Measurements from ENCODE around the gene MPRIP.

Gene MPRIP

DNA sequence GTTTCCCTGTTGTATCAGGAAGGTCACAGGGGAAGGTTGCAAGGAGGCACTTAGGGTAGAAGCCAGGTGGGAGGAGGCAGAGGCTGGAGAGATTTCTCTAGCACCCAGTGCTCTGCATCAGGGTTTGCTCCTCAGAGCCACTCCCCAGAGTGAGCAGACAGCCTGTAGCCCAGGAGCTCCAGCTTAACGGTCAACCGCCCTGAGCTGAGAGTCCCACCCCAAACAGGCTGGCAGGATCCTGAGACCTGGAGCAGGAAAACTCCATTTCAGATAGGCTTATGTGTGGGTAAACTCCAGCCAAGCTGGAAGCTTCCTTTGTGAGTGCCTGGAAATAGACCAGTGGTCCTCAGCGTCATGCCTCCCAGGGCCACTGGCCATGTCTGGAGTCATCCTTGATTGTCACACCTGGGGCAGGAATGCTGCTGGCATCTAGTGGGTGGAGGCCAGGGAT is 37.9 kb downstream of the MPRIP start:
- DNase-seq (ENCODE audit: low read depth), result no peak

DNA sequence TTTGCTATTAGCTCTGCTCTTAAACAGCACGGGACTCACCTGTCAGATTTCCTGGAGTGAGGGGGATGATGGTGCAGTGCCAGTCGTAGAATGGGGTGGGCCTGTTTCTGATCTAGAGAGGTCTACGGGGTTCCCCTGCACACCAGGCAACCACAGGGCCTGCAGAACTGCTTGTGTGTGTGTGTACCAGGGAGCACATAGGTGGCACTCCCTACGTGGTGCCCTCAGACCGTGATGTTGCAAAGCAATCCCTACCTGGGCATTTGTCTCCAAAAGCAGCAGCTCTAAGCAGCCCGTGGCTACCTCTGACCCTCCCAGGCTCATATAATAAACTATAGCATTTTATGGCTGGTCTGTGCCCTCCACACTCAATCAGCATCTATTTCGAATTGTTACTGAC is 38.5 kb downstream of the MPRIP start:
- no peak overlapping the region for H3K4me3 ChIP-seq (ENCODE audit: low read depth, low read length)
- no peak for DNase-seq (ENCODE audit: low read depth)

More for the DNA sequence above, 37.9 kb downstream of the MPRIP start:
- H3K4me3 ChIP-seq (ENCODE audit: low read depth, low read length), result no peak overlapping the region

DNA sequence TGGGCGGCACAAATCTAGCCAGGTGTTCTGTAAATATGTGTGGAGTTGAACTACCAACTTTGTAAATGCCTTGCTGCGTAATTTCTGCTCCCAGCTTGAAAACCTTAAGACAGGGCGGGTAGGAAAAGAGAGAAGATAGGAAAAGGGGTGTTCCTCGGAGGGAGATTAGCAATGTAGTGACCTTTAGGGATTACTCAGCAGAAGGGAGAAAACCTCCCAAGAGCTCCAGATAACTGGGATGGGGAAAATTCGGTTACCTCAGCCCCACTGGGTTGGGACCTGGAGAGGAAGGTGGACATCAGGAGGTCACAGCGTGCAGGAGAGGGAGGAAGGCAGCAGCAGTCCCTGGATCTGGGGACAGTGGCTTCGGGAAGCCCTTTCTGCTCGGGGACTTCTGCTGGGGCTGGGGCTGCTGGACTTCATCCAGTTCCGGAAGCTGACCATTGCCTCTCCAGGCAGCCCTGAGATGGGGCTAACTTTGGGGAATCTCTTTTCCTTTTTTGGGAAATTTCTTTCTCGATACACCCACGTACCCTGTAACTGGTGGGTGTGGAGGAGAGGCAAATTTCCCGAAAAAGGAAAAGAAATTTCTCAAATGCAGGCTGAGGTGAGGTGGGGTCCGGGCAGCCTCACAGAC is 39.2 kb downstream of the MPRIP start:
- no peak for DNase-seq (ENCODE audit: low read depth)
- H3K4me3 ChIP-seq (ENCODE audit: low read depth, low read length), result no peak overlapping the region

GRCh38 chr17:17082878-17083277 is 40.6 kb downstream of the MPRIP start:
- DNase-seq (ENCODE audit: low read depth), result no peak

DNA sequence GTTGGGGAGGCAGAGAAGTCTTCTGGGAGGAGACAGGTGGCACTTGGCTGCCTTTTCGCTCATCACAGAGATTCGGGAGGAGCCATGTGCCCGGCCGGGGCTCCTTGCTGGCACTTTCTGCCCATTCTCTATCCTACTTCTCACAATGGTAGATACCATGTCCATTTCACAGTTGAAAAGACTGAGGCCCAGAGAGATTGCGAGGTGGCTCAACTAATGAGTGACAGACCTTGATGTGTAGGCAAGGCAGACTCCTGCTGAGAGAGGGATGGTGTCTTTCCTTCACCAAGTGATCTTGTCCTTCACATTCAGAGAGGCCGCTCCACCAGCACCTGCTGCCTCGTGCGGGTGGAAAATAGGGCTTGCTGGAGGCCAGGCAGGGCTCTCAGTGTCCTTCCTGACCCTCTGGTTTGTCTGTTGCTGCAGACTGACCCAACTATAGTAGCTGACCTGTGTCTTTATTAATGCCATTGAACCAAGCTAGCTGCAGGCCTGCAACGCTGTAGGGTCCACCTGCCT is 42.1 kb downstream of the MPRIP start:
- H3K4me3 ChIP-seq (ENCODE audit: low read depth, low read length), result no peak overlapping the region
- DNase-seq (ENCODE audit: low read depth), result no peak

More at GRCh38 chr17:17082878-17083277, 40.6 kb downstream of the MPRIP start:
- H3K4me3 ChIP-seq (ENCODE audit: low read depth, low read length), result no peak overlapping the region

GRCh38 chr17:17084941-17085340 is 42.7 kb downstream of the MPRIP start:
- no peak for DNase-seq (ENCODE audit: low read depth)
- no peak overlapping the region for H3K4me3 ChIP-seq (ENCODE audit: low read depth, low read length)

DNA sequence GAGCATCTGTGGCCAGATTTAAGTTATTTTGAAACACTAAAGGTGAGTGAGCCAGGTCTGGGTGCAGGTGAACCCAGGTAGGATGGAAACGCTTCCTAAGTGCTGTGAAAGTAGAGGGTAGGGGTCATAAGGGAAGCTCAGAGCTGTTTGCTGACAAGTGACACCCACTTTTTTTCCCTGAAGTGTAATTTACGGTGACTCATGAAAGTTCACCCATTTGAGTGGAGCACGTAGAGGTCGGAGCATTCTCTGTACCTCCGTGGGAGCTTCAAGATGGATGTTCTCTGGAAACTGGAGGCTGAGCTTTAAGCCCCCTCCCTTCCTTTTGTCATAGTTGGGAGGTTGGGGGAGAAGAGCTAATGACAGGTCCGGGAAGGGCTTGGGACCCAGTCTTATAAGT is 44.3 kb downstream of the MPRIP start:
- H3K4me3 ChIP-seq (ENCODE audit: low read depth, low read length), result no peak overlapping the region
- DNase-seq (ENCODE audit: low read depth), result no peak

DNA sequence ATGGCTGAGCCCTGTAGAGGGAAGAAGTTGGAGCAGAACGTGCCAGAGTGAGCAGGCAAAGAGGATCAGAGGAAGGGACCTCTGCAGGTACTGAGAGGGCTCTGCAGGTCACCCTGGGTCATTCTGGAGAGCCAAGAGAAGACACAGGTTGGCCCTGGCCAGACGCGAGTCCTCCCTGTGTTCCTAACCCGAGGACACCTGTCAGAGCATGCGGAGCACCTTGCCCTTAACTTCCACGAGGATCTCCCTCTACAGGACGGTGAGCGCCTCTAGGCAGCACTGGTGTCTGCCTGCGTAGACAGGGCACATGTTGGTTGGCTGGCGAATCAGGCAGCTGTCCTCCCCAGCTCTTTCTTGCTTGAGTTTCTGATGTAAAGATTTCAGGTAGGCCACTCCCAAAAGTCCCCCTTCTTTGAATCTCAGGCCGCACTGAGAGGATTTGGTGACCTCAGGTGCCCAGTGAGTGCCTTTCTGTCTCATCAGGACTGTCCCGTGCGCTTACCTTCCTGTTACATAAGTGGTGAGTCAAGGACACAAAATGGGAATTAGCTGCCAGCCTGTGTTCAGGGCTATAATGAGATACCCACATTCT is 45.3 kb downstream of the MPRIP start:
- H3K4me3 ChIP-seq (ENCODE audit: low read depth, low read length), result no peak overlapping the region
- DNase-seq (ENCODE audit: low read depth), result no peak

- DNase-seq (ENCODE audit: low read depth), result no peak
- no peak overlapping the region for H3K4me3 ChIP-seq (ENCODE audit: low read depth, low read length)
Observed at GRCh38 chr17:17088086-17088485, 45.8 kb downstream of the MPRIP start.

DNA sequence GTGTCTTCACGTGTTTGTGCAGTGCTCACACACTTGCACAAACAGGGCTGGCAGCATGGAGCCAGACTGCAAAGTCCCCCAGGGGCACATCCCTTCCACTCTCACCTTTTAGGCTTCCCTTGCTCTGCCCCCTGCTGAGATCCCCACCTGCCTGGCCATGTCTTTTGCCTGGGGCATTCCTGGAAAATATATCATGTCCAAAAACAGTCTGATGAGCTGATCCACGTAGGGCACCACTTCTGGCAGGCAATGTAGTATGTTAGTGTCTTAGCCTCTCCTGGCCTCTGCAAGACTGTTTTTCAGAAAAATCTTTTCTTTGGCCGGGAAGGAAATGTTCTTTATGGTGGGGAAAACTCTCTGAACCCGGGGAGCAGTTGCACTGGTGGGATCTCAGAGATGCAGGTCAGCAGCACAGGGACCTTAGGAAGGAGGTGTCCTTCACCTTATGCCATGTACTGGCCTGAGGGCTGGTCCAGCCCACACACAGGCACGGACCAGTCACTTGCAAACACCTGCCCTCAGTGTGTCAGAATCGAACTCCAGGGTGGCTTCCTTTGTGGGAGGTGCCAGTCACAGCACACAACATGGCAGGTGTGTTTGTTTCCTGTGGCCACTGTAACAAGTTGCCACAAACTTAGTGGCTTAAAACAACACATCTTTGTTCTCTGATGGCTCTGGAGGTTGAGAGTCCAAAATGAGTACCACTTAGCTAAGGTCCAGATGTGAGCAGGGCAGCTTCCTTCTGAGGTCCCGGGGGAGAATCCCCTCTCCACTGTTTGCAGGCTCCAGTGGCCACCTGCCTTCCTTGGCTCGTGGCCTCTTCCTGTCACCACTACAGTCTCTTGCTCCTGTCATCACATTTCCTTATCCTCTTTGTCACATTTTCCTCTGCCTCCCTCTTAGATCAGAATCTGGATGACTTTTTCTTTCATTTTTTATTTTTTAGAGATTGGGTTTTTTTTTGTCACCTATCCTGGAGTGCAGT is 46.6 kb downstream of the MPRIP start:
- no peak overlapping the region for H3K4me3 ChIP-seq (ENCODE audit: low read depth, low read length)
- DNase-seq (ENCODE audit: low read depth), result no peak

DNA sequence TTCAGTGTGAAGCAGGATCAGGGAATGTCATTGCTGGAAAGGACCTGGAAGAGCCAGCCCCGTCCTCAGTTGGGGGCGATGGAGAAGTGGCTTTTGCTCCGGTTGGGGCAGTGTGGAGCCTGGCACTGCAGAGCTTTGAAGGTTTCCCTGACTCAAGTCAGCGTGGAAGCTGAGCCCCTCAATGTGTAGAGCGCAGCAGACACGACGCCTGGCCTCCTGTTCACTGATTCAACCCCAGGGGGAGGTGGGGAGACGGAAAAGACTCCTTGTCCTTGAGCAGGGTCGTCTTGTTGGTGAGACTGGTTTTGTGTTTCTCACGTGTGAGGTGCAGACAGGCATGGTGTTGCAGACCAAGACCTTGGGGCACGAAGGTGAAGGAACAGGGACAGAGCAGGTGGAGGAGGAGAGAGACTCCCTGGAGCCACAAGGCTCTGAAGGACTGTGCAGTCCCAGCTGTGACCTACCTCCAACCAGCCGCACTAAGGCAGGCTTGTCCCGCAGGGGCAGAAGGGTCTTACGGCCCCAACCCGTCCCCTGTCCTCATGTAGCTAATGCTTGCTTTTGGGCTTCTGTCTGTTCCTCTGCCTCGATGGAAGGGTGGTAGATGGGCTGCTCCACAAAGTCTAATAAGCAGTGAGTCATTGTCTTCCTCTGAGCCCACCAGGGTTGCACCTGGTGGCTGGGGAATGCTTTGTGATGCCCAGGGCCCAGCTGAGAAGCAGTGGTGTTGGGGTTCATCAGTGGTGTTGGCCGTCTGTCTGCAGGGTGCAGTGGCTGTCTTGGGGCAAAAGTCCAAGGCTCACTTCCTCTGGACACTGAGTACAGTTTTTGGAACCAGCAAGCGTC is 47.8 kb downstream of the MPRIP start:
- no peak for DNase-seq (ENCODE audit: low read depth)
- H3K4me3 ChIP-seq (ENCODE audit: low read depth, low read length), result no peak overlapping the region

- DNase-seq (ENCODE audit: low read depth), result no peak
- H3K4me3 ChIP-seq (ENCODE audit: low read depth, low read length), result no peak overlapping the region
Observed at GRCh38 chr17:17090642-17091103, 48.4 kb downstream of the MPRIP start.

GRCh38 chr17:17091276-17091675 is 49.0 kb downstream of the MPRIP start:
- DNase-seq (ENCODE audit: low read depth), result no peak

DNA sequence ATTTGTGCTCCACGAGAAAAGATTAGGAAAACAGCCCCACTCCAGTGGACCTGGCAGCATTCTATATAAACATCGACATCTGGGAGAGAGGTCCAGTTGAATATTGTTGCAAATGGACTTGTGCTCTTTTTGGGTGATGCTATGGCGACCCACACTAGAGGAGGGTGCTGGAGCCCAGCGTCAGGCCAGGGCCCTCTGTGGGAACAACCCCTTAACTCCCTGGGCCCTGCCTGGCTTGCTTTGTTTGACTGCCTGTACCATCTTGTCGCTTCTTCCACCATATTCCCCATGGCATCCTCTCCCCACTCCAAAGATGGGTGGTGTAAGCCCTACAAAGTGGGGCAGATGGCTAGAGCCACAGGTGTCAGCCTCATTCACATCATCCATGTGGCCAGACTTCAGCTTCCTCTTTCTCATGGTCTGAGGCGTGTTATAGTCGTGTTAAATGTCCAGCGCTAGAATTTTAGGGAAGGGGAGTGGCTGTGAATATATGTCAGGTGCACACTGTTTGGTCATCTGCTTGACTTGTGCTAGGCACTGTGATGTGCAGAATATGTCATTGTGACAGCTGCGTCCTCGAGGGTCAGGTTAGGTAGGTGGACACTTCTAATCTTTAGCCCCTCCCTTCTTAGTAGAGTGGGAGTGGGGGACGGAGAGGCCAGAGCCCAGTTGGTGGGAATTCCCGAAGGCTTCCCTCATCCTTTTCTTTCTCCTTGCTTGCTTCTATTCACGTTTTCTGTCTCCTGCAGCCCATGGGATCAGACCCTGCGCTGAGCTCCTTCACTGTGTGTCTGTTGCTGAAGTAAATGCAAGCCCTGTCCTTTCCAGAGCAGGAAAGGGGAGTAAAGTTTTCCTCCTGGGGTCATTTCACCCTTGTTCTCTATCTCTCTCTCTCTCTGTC is 49.8 kb downstream of the MPRIP start:
- no peak overlapping the region for H3K4me3 ChIP-seq (ENCODE audit: low read depth, low read length)
- DNase-seq (ENCODE audit: low read depth), result no peak

More at GRCh38 chr17:17091276-17091675, 49.0 kb downstream of the MPRIP start:
- no peak overlapping the region for H3K4me3 ChIP-seq (ENCODE audit: low read depth, low read length)

DNA sequence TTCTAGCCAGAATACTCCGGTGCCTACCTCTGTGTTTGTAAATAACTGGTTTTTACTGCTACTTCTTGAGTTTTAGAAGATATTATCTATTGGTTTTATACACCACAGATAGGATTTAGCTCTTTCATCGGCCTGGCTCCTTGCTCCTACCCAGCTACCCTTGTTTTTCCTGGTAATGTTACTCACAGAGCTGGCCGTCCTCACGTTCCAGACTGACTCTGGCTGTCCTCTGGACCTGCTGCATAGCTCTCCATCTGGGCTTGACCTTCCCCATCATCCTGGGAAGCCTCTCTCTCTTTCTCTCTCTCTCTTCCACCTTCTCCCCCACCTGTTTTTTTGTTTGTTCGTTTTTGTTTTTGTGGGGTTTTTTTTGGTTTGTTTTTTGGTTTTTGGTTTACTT is 51.5 kb downstream of the MPRIP start:
- DNase-seq (ENCODE audit: low read depth), result no peak
- no peak overlapping the region for H3K4me3 ChIP-seq (ENCODE audit: low read depth, low read length)

DNA sequence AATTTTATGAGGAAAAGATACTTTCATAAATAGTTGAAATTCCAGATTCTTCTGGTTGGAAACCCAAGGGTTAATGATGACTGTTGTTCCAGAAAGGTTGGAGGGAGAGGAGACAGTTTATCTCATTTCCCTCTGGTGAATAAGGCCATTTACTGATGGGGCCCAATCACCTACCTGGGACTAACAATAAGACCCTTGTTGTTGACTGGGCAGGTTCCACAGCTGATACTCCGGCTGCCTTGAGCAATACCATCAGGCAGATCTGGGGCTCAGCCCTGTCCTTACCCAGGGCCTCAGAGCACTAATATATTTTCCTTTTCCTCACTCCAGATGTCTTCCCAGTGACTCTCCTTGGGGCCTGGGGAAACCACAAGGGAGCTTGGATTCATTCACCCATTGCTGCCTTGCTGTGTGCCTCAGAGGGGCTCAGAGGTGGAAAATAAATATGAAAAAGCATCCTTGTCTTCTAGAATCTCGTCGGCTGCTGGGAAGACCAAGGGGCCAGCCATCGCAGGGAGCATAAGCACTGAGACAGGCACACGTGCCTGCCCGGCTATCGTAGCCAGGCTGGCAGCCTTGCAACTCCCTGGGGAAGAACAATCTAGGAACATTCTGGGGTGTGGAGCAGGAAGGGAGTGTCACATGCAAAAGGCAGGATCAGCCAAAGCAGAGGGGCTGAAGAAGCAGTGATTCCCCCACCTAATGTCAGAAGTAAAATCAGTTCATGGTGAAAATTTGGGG is 54.4 kb downstream of the MPRIP start:
- H3K4me3 ChIP-seq (ENCODE audit: low read depth, low read length), result no peak overlapping the region
- DNase-seq (ENCODE audit: low read depth), result peak; percentile 10

DNA sequence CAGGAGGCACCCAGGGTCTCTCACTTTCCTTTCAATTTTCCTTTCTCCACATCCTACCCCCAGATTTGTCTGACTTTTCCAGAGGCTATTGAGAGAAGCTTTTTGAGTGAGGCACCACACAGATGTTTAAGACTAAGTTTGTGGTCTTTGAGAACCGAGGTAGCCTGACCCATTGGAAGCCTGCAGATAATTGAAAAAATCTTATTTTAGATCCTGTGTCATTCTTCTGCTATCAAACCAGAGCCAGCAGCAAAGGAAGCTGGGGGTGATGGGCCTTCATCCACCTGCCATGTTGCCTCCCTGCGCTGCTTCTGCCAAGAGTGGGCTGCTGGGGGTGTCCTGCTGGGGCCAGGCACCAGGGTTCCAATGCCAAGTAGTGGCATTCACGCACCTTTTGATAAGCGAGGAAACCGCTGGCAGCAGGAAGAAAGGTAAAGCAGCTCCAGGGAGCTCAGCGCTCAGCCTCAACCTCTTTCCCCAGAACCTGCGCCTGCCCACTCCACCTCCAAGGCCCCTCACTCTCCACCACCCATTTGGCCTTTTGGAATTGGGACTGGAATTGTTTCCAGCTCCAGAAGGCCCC is 55.6 kb downstream of the MPRIP start:
- DNase-seq (ENCODE audit: low read depth), result no peak
- H3K4me3 ChIP-seq (ENCODE audit: low read depth, low read length), result no peak overlapping the region

All from skeletal muscle cell (primary cell).